AG20443 (cell line): ENCODE measurements around the gene ARHGEF5.
A peak's percentile ranks its signal among the peaks of the same experiment; 100 is the strongest.
"Not testable (repeated sequence)": the region's sequence is repeated elsewhere in the genome, so short reads cannot be mapped to it uniquely, and the experiment has no call there.

Experiments
- DNase-seq: peaks from one replicate; pipeline ENCODE4 v3.0.0; 2012; ENCODE audit warnings: low spot score, mixed read lengths

Gene ARHGEF5

DNA sequence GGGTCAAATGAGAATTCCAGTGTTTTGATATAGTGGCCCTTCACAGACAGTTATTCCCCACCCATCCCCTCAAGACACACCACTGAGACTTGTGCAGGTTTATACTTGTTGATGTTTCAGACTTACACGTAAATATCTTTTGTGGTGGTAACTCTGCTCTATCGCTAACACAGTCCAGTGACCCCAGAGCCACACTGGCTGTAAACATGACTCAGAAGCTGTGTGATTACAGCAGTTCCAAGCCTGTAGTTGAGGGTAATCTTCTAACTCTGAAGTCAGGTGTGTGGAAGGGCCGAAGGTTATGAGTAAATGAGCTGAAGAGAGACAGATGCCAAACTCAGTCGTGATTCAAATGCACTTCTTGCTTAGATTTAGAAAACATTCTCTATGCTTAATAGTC lies 28.9 kb downstream of the ARHGEF5 start:
- no peak for DNase-seq

DNA sequence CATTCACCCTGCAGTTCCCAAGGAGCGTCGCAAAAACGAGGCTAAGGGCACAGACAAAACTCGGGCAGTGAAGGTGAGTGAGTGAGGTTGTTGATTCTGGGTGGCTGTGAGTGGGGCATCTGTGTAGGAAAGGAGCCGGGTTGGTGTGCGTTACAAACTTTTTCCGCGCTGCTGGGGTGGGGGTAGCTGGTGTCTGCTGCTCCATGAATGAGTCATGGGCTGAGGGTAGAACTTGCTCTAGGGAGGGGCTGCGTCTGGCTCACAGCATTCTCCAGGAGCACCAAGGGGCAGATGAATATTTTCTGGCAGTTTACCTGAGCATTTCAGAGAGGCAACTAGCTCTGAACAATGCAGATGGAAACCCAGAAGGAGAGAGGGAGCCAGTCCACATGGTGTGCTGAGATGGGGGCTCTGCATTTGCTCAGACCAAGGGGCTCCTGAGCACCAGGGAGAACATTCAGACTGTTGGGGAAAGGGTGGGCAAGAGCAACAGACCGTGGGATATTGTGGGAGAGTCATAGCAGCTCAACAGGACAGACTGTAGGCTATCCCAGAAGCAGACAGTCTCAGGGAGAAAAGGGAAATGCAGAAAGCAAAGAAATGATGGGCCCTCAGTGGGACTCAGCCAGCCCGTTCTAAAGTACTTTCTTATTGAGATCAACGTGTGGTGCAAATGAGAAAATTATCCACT lies 29.5 kb downstream of the ARHGEF5 start:
- peak; percentile 64 for DNase-seq

DNA sequence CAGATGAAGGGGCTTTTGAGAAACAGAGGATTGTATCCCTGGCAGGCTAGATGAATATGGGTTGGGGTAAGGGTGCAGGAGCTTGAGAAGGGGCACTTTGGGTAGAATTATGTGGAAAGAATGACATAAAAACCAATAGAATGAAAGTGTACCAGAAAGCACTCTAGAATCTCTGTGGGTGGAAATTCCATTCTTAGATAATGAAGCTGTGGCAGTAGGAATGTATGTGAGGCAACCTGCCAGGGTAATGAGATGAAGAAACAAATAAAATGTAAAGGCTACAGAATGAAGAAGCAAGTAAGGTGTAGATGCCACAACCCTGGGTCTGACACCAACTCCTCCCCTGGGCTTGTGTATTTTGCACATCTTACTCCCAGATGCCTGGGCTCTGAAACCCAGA lies 31.5 kb downstream of the ARHGEF5 start:
- DNase-seq, result peak; percentile 36

- no peak for DNase-seq
Observed at GRCh38 chr7:144388950-144389349, 33.7 kb downstream of the ARHGEF5 start.

DNA sequence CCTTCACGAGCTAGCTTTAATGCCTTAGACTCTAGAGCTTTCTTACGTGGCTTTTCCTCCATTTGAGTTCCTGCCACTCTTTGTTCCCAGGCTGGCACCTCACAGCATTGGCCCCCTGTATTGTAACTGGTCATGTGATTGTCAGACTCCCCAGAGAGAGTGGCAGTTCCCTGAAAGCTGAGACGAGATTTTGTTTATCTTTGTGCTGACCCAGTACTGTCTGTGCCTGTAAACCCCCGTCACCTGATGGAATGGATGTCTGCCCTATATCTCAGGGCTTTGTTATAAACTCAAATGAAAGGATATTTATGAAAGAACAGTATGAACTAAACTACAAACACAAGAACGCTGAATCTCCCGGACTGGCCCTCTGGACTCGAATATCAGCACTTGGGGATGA lies 35.3 kb downstream of the ARHGEF5 start:
- no peak for DNase-seq

DNA sequence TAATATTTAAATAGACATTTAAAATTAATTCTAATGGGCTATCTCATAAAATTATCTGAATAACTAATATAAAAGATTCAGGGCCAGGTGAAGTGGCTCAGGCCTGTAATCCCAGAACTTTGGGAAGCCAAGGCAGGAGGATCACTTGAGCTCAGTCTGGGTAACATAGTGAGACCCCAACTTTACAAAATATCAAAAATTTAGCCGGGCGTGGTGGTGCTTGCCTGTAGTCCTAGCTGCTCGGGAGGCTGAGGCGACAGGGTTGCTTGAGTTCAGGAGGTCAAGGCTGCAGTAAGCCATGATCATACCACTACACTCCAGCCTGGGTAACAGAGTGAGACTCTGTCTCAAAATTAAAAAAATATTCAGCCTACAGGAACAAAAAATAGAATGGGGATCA lies 35.8 kb downstream of the ARHGEF5 start:
- no peak for DNase-seq

- DNase-seq, result peak; percentile 72
Observed at GRCh38 chr7:144391823-144392255, 36.6 kb downstream of the ARHGEF5 start.

GRCh38 chr7:144397086-144397485 lies 41.9 kb downstream of the ARHGEF5 start:
- DNase-seq, result no peak

- DNase-seq, result no peak
Observed at GRCh38 chr7:144398291-144398690, 43.1 kb downstream of the ARHGEF5 start.

- no peak for DNase-seq
Observed at GRCh38 chr7:144398911-144399310, 43.7 kb downstream of the ARHGEF5 start.

DNA sequence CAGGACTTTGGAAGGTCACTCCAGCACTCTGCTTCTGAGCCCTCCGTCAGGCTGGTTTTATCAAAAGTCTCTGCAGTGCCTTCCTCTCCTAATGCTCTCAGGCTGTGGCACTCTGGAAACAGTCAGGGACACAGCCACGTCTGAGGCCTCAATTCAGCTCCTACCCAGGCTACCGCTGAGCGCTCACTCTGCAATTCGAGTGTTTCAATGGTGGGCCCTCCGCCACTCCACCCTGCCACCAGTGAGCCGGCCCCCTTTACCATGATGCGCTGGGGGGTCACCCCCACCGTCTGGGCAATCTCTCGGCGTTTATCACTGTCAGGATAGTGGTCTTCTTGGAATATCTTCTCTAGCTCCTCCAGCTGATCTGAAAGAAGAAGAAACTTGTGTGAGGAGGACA lies 44.7 kb downstream of the ARHGEF5 start:
- no peak for DNase-seq

DNA sequence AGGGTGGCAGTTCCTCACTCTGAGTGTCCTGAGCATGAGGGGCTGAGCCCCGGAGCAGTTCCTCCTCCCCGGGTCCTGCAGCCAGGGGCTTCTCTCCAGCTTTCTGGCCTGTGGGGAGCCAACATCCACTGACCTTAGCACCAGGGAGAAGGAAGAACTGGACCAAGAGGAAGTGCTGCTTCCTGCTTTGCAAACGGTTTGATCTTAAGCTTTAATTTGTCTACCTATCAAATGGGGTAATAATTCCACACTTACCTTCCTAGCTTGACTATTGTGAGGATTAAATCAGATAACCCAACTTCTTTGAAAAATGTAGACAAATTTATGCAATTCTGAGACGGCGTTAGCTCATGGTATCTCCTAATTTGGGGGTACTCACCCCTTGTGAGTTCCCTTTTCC lies 46.3 kb downstream of the ARHGEF5 start:
- no peak for DNase-seq

GRCh38 chr7:144403102-144403501 lies 47.9 kb downstream of the ARHGEF5 start:
- DNase-seq, result no peak

DNA sequence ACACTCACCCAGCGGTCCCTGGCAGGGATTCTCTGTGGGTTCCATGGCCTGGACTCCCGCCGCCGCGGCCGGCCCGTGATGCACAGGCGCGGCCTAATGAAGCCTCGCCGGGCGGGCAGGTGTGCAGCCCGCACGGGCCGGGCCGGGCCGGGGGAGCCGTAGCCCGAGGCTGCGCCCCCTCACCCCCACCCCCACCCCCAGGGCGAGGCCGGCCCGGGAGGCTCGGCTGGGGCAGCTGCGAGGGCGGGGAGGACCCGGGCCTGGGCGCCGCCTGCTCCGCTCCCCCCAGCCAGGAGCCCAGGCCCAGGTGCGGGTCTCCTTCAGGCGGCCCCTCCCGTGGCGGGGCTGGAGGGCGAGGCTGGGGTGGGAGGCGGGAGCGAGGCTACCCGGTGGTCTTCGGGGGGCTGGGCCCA lies 48.5 kb downstream of the ARHGEF5 start, which contains the start of gene NOBOX:
Gene NOBOX, minus strand, starts transcription at position 45 of the 413 bp plus-strand sequence.
- DNase-seq, result no peak

DNA sequence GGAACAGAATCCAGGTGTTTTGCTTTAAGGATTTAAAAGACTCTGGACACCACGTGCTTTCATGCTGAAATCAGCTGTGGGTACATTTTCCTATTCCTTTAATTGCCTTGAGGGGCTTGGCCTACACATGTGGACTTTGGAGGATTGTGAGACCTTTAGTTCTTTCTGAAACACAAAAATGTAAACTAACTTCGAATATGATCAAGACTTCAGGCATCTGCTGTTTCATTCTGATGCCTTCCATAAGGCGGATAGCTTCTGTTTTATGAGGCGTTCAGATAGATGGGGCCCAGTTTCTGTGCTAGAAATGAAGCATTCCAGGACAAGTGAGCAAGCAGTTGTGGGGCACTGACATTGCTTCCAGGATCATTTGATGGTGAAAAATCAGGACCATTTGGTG lies 49.7 kb downstream of the ARHGEF5 start:
- DNase-seq, result no peak

GRCh38 chr7:144407266-144407931 lies 52.2 kb downstream of the ARHGEF5 start:
- no peak for DNase-seq

- DNase-seq, result no peak
Observed at GRCh38 chr7:144408121-144408520, 52.9 kb downstream of the ARHGEF5 start.

GRCh38 chr7:144410441-144410840 lies 55.2 kb downstream of the ARHGEF5 start:
- no peak for DNase-seq

DNA sequence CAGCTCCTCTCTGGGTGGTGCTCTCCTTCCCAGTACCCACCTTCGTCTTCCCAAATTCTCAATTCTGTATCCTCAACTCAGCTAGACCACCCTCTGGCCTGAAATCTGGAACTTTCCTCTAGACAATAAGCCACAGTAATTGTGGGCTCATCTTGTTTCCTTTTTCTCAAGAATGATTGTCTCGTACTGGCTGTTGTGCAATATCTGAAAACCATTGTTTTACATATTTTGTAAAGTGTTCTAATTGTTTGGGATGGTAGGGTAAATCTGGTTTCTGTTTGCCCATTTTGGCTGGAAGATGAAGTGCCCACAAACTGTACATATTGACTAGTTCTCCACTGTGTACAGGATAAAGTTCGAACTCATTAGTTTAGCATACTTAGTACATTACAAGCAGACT lies 59.6 kb downstream of the ARHGEF5 start:
- no peak for DNase-seq

GRCh38 chr7:144415858-144416257 lies 60.7 kb downstream of the ARHGEF5 start:
- DNase-seq, result no peak

DNA sequence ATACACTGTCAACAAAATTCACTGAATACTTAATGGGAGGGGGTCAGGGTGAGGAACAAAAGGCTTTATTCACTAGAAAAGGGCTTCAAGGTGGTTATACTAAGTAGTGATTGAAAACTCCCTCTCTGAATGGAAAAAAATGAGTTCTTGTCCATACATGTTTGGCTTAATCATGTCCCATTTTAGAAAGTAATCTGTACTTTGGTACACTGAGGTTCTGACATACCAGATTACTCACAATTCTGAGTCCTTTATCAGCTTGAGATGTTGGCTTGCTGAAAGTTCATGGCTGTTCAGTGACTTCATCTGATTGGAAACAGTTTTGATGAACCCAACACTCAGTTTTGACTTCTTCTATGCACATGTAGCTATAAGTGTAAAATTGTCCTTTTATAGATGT lies 61.1 kb downstream of the ARHGEF5 start:
- DNase-seq, result no peak

DNA sequence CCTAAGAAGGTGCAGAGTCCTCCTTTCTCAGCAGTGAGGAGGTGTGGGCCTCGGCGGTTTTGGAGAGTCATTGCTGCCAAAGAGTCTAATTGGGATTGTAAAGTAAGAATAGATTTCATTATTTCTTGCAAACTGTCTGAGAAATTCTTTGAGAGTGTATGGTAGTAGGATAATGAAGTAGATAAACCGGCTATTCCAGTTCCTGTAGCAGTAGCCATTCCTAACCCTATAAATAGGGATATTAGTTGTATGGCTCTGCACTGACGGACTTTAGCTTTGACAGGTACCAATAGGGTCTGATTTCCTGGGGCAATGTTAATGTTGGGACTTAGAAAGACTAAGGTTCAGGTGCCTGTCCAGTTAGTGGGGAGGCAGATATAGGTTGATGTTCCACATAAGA lies 63.7 kb downstream of the ARHGEF5 start:
- not testable (repeated sequence) for DNase-seq

DNA sequence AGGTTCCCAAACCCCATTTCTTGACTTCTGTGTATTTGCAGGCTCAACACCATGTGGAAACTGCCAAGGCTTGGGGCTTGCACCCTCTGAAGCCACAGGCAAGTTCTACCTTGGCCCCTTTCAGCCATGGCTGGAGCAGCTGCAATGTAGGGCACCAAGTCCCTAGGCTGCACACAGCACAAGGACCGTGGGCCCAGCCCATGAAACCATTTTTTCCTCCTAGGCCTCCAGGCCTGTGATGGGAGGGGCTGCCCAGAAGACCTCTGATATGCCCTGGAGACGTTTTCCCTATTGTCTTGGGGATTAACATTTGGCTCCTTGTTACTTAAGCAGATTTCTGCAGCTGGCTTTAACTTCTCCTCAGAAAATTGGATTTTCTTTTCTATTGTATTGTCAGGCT lies 72.3 kb downstream of the ARHGEF5 start:
- not testable (repeated sequence) for DNase-seq

DNA sequence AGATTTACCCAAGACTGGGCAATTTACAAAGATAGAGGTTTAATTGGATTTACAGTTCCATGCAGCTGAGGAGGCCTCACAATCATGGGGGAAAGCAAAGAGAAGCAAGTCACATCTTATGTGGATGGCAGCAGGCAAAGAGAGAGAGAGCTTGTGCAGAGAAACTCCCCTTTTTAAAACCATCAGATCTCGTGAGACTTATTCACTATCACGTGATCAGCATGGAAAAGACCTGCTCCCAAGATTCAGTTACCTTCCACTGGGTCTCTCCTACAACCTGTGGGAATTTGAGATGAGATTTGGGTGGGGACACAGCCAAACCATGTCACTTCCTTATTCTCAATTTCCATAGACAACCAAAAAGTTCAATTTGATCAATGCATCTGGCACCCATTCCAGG lies 73.2 kb downstream of the ARHGEF5 start:
- DNase-seq, result no peak
